Measurements from ENCODE around the gene TRDMT1. TPM values are rescaled to one million over a fixed set of nuclear protein-coding genes. Genes with fewer than 3 reads are reported as not detected.

Gene TRDMT1
- total RNA-seq, 2 experiments from 2014 or later = 4.4 to 4.5 TPM

DNA sequence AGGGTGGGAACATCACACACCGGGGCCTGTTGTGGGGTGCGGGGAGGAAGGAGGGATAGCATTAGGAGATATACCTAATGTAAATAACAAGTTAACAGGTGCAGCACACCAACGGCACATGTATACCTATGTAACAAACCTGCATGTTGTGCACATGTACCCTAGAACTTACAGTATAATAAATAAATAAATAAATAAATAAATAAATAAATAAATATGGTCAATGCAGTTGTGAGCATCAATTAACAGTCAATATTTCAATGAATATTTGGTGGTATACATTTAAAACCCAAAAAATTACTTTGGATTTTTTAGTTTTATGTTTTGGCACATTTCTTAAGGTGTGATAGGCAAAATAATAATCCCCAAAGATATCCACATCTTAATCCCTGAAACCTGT, 15.6 kb downstream of the TRDMT1 start:
- peaks cover 7% of the 10 kb centered on the region for H3K4me1 Mint-ChIP-seq (ENCODE audit: low read depth)

DNA sequence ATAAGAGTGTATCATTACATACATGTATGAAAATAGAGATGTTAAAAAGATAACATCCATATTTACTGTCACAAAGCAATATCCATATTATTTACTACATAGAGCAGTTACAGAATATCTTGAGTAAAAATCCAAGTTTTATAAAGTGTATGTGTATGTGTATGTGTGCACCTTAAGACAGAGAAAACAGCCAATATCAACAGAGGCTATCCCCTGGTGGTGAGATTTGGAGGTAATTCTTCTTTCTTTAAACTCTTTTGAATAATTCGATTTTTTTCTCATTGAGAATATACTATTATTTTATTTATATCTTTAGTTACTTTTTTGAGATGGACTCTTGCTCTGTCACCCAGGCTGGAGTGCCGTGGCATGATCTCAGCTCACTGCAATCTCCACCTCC, 18.4 kb downstream of the TRDMT1 start:
- H3K4me3 Mint-ChIP-seq = no peak overlapping the region
- DNase-seq (no peak), ATAC-seq (no peak)
- ChIA-PET CTCF (interaction anchor here (1.1 to 2.9 kb wide), 4 partner anchors 9 to 48 kb away, joined by 4 to 11 read pairs (median 7); partner anchors contain the start of gene TRDMT1), POLR2A (interaction anchor here (0.8 kb wide), 1 partner anchor 291 kb away, joined by 3 read pairs; no protein-coding TSS in a partner anchor)
- TF ChIP-seq, protein P1, sequence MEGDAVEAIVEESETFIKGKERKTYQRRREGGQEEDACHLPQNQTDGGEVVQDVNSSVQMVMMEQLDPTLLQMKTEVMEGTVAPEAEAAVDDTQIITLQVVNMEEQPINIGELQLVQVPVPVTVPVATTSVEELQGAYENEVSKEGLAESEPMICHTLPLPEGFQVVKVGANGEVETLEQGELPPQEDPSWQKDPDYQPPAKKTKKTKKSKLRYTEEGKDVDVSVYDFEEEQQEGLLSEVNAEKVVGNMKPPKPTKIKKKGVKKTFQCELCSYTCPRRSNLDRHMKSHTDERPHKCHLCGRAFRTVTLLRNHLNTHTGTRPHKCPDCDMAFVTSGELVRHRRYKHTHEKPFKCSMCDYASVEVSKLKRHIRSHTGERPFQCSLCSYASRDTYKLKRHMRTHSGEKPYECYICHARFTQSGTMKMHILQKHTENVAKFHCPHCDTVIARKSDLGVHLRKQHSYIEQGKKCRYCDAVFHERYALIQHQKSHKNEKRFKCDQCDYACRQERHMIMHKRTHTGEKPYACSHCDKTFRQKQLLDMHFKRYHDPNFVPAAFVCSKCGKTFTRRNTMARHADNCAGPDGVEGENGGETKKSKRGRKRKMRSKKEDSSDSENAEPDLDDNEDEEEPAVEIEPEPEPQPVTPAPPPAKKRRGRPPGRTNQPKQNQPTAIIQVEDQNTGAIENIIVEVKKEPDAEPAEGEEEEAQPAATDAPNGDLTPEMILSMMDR (IDR thresholded peaks at IDR 0.05) = peak; percentile 30
- no peaks in the 10 kb centered on the region for H3K27me3 Mint-ChIP-seq
- H3K36me3 Mint-ChIP-seq (ENCODE audit: low read depth) = no peaks in the 10 kb centered on the region
- H3K27ac Mint-ChIP-seq = no peak overlapping the region
- no peaks in the 10 kb centered on the region for H3K9me3 Mint-ChIP-seq
- intact Hi-C loops (cut with micrococcal nuclease) = no loop called here
- H3K4me1 Mint-ChIP-seq (ENCODE audit: low read depth) = peaks cover 5% of the 10 kb centered on the region

More for the DNA sequence above, 15.6 kb downstream of the TRDMT1 start:
- Mint-ChIP-seq H3K27ac (no peak overlapping the region), H3K36me3 (ENCODE audit: low read depth) (no peaks in the 10 kb centered on the region), H3K9me3 (no peaks in the 10 kb centered on the region), H3K27me3 (no peaks in the 10 kb centered on the region), H3K4me3 (no peak overlapping the region)
- ATAC-seq (no peak), DNase-seq (no peak)
- ChIA-PET POLR2A (no interaction called here), CTCF (no interaction called here)
- TF ChIP-seq, protein P1 (IDR thresholded peaks at IDR 0.05) = no peak
- intact Hi-C loops (cut with micrococcal nuclease) = no loop called here

DNA sequence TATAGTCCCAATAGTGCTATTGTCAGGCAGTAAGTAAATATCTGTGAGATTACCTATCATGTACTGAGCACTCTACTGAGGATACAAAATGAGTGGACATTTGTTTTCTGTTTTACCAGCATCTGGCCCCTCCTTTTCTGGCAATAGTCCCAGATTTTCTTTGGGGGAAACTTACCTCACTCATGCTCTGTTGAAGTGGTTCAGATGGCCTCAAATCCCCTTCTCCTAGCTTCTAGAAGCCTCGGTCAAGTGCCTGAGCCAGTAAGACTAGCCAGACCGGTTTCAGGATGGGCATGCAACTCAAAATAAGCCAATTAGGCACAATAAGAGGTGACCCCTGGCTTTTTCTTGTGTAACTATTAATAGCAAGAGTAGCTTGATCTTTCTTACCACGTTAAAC, 19.7 kb downstream of the TRDMT1 start:
- ChIA-PET CTCF (interaction anchor here (1.1 to 2.9 kb wide), 2 partner anchors 10 to 30 kb away, joined by 3 to 11 read pairs; no protein-coding TSS in a partner anchor), POLR2A (no interaction called here)
- H3K4me3 Mint-ChIP-seq = no peak overlapping the region
- H3K36me3 Mint-ChIP-seq (ENCODE audit: low read depth) = no peaks in the 10 kb centered on the region
- no peaks in the 10 kb centered on the region for H3K27me3 Mint-ChIP-seq
- ATAC-seq (no peak), DNase-seq (no peak)
- H3K27ac Mint-ChIP-seq = no peak overlapping the region
- peaks cover 4% of the 10 kb centered on the region for H3K4me1 Mint-ChIP-seq (ENCODE audit: low read depth)
- intact Hi-C loops (cut with micrococcal nuclease) = no loop called here
- H3K9me3 Mint-ChIP-seq = no peaks in the 10 kb centered on the region
- TF ChIP-seq, protein P1 (IDR thresholded peaks at IDR 0.05) = no peak

DNA sequence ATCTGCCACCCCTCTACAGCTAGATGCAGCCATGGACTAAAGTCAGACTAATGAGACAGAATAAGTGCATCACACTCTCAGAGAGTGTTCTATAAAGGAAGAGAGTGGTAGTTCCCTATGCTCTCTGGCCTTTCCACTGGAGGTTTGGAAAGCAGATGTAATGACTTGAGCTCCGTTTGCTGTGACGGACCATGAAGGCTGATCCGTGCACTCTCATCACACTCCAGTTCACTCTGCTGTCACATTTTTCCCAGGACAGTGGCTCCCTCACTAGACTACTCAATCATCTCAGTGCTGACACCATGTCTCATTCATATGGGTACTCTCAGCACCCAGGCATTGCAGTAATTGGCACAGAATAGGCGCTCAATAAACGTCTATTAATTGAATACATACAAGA, 20.4 kb downstream of the TRDMT1 start:
- Mint-ChIP-seq H3K36me3 (ENCODE audit: low read depth) (no peaks in the 10 kb centered on the region), H3K4me3 (no peak overlapping the region), H3K4me1 (ENCODE audit: low read depth) (peaks cover 9% of the 10 kb centered on the region), H3K9me3 (no peaks in the 10 kb centered on the region), H3K27ac (no peak overlapping the region), H3K27me3 (no peaks in the 10 kb centered on the region)
- POLR2A ChIA-PET = no interaction called here
- CTCF ChIA-PET = interaction anchor here (2.9 kb wide), 1 partner anchor 11 kb away, joined by 11 read pairs; no protein-coding TSS in a partner anchor
- ATAC-seq = no peak
- intact Hi-C loops (cut with micrococcal nuclease) = no loop called here
- TF ChIP-seq, protein P1 (IDR thresholded peaks at IDR 0.05) = no peak
- DNase-seq = no peak

DNA sequence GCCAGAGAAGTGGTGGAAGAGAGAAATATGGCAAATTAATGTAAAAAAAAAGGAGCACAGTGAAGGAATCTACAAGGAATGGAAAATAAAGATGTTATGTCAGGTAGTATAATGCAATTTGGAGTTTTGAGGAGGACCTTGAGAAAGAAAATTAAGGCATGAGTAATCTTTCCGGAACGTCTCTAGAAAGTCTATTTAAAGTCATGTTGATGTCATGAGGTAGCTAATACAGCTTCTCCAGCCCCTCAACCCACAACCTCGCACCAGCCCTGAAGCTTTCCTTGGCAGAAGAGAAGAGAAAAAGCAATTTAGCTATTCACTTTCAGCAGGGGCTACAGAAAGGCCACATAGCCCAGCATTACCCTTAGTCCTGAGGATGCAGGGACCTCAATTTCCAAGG, 22.5 kb downstream of the TRDMT1 start:
- CTCF ChIA-PET = no interaction called here

More for the DNA sequence above, 22.5 kb downstream of the TRDMT1 start:
- intact Hi-C loops (cut with micrococcal nuclease) = no loop called here
- no peak for ATAC-seq
- Mint-ChIP-seq H3K4me3 (no peak overlapping the region), H3K36me3 (ENCODE audit: low read depth) (no peaks in the 10 kb centered on the region), H3K27me3 (no peaks in the 10 kb centered on the region), H3K4me1 (ENCODE audit: low read depth) (peaks cover 15% of the 10 kb centered on the region), H3K27ac (no peak overlapping the region), H3K9me3 (no peaks in the 10 kb centered on the region)
- POLR2A ChIA-PET = interaction anchor here (0.7 to 0.8 kb wide), 2 partner anchors 287 to 308 kb away, joined by 3 read pairs; no protein-coding TSS in a partner anchor
- TF ChIP-seq, protein P1 (IDR thresholded peaks at IDR 0.05) = no peak
- no peak for DNase-seq
